Pulmonary artery endothelial cell (primary cell): ENCODE data around the gene OSBPL8. TPM values are rescaled to one million over a fixed set of nuclear protein-coding genes. Genes with fewer than 3 reads are reported as not detected.

ENCODE experiments used
- DNase-seq: peaks from one replicate; pipeline ENCODE4 v3.0.0-alpha.2; 2011; ENCODE audit warnings: low read depth, low spot score
- total RNA-seq: library from RNA; depleted of rRNA; stranded (reverse); fragments of >200 nt; gene quantifications from 2 replicates; pipeline ENCODE4 v1.2.3, GENCODE V29; 2014

Gene OSBPL8
- total RNA-seq, 1 donor from 2014 or later: 33.8 TPM

- DNase-seq: no peak
Measured at GRCh38 chr12:76555797-76556196, 3.8 kb downstream of the OSBPL8 start.

- no peak for DNase-seq
Measured at GRCh38 chr12:76555231-76555767, 4.3 kb downstream of the OSBPL8 start.

GRCh38 chr12:76554405-76555230 lies 5.0 kb downstream of the OSBPL8 start:
- no peak for DNase-seq

- DNase-seq: no peak
Measured at GRCh38 chr12:76552343-76552938, 7.1 kb downstream of the OSBPL8 start.

- DNase-seq: no peak
Measured at GRCh38 chr12:76551482-76551888, 8.1 kb downstream of the OSBPL8 start.

- no peak for DNase-seq
Measured at GRCh38 chr12:76549131-76549530, 10.4 kb downstream of the OSBPL8 start.

GRCh38 chr12:76548222-76548837 lies 11.2 kb downstream of the OSBPL8 start:
- DNase-seq: no peak

- no peak for DNase-seq
Measured at GRCh38 chr12:76547526-76547925, 12.0 kb downstream of the OSBPL8 start.

- DNase-seq: no peak
Measured at GRCh38 chr12:76546889-76547288, 12.7 kb downstream of the OSBPL8 start.

- DNase-seq: no peak
Measured at GRCh38 chr12:76545486-76545885, 14.1 kb downstream of the OSBPL8 start.

- no peak for DNase-seq
Measured at GRCh38 chr12:76544601-76545261, 14.8 kb downstream of the OSBPL8 start.

GRCh38 chr12:76543813-76544347 lies 15.7 kb downstream of the OSBPL8 start:
- no peak for DNase-seq

- no peak for DNase-seq
Measured at GRCh38 chr12:76542908-76543307, 16.7 kb downstream of the OSBPL8 start.

GRCh38 chr12:76539727-76540126 lies 19.8 kb downstream of the OSBPL8 start:
- DNase-seq: no peak

GRCh38 chr12:76537923-76538322 lies 21.6 kb downstream of the OSBPL8 start:
- no peak for DNase-seq

- DNase-seq: no peak
Measured at GRCh38 chr12:76536546-76536945, 23.0 kb downstream of the OSBPL8 start.

GRCh38 chr12:76535170-76535569 lies 24.4 kb downstream of the OSBPL8 start:
- no peak for DNase-seq

- DNase-seq: no peak
Measured at GRCh38 chr12:76533331-76533730, 26.2 kb downstream of the OSBPL8 start.

- no peak for DNase-seq
Measured at GRCh38 chr12:76532520-76532919, 27.1 kb downstream of the OSBPL8 start.

- DNase-seq: no peak
Measured at GRCh38 chr12:76531056-76531455, 28.5 kb downstream of the OSBPL8 start.

GRCh38 chr12:76530516-76530915 lies 29.1 kb downstream of the OSBPL8 start:
- no peak for DNase-seq
